ENCODE data around the gene COG7.
"Not testable (repeated sequence)": the region's sequence is repeated elsewhere in the genome, so short reads cannot be mapped to it uniquely, and the experiment has no call there.

COG7 gene

DNA sequence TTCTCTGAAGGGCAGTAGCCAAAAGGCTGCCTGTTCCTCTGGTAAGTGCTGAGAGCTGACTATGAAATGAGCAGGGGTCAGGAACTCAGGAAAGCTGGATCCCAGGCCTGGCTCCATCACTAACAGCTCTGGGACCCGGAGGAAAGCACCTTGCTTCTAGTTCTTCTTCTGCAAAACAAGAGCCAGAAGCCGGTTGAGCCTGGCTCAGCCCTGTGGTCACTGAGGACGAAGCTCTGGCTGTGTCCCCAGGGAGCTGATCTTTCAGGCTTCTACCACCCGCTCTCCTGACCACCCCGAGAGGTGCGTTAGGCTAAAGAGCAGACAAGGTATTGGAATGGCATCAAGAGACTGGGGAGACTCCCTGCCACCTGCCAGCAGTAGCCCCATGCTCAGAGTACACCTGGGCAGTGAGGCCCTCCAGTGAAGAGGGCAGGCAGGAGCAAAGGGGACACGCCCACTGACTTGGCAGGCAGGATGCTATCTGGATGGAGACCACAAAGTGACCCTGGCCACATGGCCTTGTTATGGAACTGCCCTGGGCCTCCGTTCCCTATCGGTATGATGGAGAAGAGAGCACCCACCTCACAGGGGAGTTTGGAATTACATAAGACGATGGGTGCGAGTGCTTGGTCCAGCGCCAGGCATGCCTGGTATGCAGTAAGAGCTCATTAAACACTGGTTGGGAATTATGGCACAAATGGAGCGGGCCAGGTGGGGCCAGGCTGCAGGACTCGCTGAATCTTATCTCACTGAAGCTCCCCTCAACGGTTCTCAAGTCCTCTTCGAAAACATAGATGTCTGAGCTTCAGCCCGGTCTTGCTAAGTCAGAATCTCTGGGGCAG is 61.4 kb downstream of the COG7 start:
- TF ChIP-seq, protein P1, sequence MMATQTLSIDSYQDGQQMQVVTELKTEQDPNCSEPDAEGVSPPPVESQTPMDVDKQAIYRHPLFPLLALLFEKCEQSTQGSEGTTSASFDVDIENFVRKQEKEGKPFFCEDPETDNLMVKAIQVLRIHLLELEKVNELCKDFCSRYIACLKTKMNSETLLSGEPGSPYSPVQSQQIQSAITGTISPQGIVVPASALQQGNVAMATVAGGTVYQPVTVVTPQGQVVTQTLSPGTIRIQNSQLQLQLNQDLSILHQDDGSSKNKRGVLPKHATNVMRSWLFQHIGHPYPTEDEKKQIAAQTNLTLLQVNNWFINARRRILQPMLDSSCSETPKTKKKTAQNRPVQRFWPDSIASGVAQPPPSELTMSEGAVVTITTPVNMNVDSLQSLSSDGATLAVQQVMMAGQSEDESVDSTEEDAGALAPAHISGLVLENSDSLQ (IDR thresholded peaks at IDR 0.05), result no peak
- no peak for TF ChIP-seq BHLHE40 (IDR thresholded peaks at IDR 0.05; ENCODE audit: borderline replicate concordance)
- no peak for TF ChIP-seq ARNT (IDR thresholded peaks at IDR 0.05)
- TF ChIP-seq HDGF (IDR thresholded peaks at IDR 0.05; ENCODE audit: borderline replicate concordance), result no peak
- TF ChIP-seq L3MBTL2 (conservative IDR thresholded peaks at IDR 0.05), result no peak
- no peak for TF ChIP-seq TARDBP (IDR thresholded peaks at IDR 0.05)
- no peak for TF ChIP-seq FOXK2 (IDR thresholded peaks at IDR 0.05)
- no peak for TF ChIP-seq ZNF384 (IDR thresholded peaks at IDR 0.05)
- DNase-seq (ENCODE audit: extremely low spot score), result no peak
- POLR2A ChIA-PET, result no interaction called here
- CTCF ChIA-PET, result no interaction called here

DNA sequence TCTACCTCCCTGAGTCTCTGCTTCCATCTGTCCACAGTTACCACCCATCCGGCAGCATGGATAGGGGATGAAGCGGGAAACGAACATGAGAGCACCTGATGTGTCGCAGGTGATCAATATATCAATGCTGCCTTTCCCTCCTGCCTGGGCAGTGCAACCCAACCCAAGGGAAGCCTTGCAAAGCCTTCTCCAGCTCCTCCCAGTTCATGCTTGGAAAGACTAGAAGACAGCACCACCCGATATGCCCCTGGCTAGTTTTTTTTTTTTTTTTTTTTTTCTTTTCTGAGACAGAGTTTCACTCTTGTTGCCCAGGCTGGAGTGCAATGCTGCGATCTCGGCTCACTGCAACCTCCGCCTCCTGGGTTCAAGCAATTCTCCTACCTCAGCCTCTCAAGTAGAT is 63.1 kb downstream of the COG7 start:
- POLR2A ChIA-PET; CTCF ChIA-PET; DNase-seq (ENCODE audit: extremely low spot score): not testable (repeated sequence)

DNA sequence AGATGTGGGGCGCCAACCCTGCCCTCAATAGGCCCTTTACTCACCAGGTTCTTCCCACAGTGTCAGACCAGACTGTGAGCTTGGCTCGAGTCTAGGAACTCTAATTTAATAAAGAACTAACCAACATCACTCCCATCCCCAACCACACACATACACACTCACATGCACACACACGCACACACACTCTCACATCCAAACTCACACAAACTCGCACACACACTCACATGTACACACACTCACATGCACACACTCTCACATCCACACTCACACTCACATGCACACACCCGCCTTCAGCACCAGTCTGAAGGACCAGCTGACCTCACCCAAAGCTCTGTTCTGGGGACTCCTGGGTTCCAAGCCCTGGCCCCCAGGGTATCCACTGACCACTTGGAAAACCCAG is 63.8 kb downstream of the COG7 start:
- POLR2A ChIA-PET, result no interaction called here
- CTCF ChIA-PET, result no interaction called here
- no peak for DNase-seq (ENCODE audit: extremely low spot score)
- no peak for TF ChIP-seq LEF1 (IDR thresholded peaks at IDR 0.05; ENCODE audit: borderline replicate concordance)
- no peak for TF ChIP-seq NFRKB (IDR thresholded peaks at IDR 0.05)
- TF ChIP-seq CTBP1 (IDR thresholded peaks at IDR 0.05; ENCODE audit: borderline replicate concordance), result no peak
- TF ChIP-seq ZNF384 (IDR thresholded peaks at IDR 0.05), result no peak
- TF ChIP-seq BHLHE40 (IDR thresholded peaks at IDR 0.05; ENCODE audit: borderline replicate concordance), result no peak
- TF ChIP-seq L3MBTL2 (conservative IDR thresholded peaks at IDR 0.05), result no peak

DNA sequence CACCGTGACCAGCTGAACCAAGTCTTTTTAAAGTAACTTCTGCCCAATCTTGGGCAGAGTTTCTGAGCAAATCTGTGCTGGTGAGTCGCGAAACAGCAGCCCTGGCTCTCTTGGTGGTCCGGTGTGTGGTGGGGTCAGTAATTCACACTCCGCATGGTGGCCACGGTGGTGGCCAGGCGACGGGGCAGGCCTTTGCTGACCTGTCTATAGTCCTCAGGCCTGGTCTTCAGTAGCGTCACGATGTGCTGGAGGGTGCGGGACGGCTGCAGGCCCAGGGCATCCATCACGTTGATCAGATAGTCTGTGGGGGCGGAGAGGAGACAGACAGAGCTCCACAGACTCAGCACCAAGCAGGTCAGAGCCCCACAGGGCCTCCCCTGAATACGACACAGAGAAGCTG is 64.2 kb downstream of the COG7 start:
- DNase-seq (ENCODE audit: extremely low spot score), result no peak
- POLR2A ChIA-PET, result no interaction called here
- CTCF ChIA-PET, result no interaction called here
- TF ChIP-seq CTBP1 (IDR thresholded peaks at IDR 0.05; ENCODE audit: borderline replicate concordance) (no peak), SUZ12 (IDR thresholded peaks at IDR 0.05) (no peak), ELF4 (IDR thresholded peaks at IDR 0.05) (no peak), TARDBP (IDR thresholded peaks at IDR 0.05) (no peak), BHLHE40 (IDR thresholded peaks at IDR 0.05; ENCODE audit: borderline replicate concordance) (no peak), L3MBTL2 (conservative IDR thresholded peaks at IDR 0.05) (no peak)

DNA sequence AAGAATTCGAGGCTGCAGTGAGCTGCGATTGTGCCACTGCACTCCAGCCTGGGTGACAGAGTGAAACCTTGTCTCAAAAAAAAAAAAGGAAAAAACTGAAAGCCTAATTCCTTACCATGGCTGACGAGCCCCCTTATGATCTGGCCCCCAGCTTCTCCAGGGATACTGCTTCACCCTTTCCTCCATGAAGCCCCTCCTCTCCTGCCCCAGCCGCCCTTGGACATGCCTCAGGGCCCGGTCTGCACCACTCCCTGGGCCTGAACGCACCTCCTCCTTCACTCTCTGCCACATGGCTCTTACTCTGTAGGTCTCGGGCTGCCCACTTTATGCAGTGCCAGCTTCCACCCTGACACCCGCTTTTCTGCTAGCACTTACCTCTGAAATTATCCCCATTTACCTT is 65.3 kb downstream of the COG7 start:
- ChIA-PET CTCF (interaction anchor here (0.7 kb wide), 1 partner anchor 206 kb away, joined by 3 read pairs; no protein-coding TSS in a partner anchor), POLR2A (no interaction called here)
- DNase-seq (ENCODE audit: extremely low spot score), result no peak
- TF ChIP-seq FOXM1 (IDR thresholded peaks at IDR 0.05; ENCODE audit: borderline replicate concordance), result no peak
- no peak for TF ChIP-seq CTBP1 (IDR thresholded peaks at IDR 0.05; ENCODE audit: borderline replicate concordance)
- TF ChIP-seq ZNF384 (IDR thresholded peaks at IDR 0.05), result no peak
- TF ChIP-seq L3MBTL2 (conservative IDR thresholded peaks at IDR 0.05), result no peak
- no peak for TF ChIP-seq SP1 (IDR thresholded peaks at IDR 0.05)
- no peak for TF ChIP-seq TARDBP (IDR thresholded peaks at IDR 0.05)
- TF ChIP-seq HDGF (IDR thresholded peaks at IDR 0.05; ENCODE audit: borderline replicate concordance), result no peak
- no peak for TF ChIP-seq SUZ12 (IDR thresholded peaks at IDR 0.05)
- TF ChIP-seq BHLHE40 (IDR thresholded peaks at IDR 0.05; ENCODE audit: borderline replicate concordance), result no peak
- no peak for TF ChIP-seq FOXA1 (IDR thresholded peaks at IDR 0.05)
- TF ChIP-seq FOXK2 (IDR thresholded peaks at IDR 0.05), result no peak
- TF ChIP-seq NFRKB (IDR thresholded peaks at IDR 0.05), result no peak

DNA sequence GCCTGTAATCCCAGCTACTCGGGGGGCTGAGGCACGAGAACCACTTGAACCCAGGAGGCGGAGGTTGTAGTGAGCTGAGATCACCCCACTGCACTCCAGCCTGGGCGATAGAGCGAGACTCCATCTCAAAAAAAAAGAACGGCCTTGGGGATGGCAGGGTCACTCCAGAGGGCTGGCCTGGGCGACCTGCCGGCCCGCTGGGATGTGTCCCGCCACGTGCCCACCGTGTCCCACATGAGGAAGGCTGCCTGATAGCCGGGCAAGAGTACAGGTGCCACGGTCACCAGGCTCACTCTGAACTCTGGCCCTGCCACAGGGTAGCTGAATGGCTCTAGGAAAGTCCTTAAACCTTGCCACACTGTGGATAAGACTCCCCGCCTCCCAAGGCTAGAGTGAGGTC is 67.5 kb downstream of the COG7 start:
- POLR2A ChIA-PET, result no interaction called here
- TF ChIP-seq ARNT (IDR thresholded peaks at IDR 0.05), result no peak
- TF ChIP-seq LEF1 (IDR thresholded peaks at IDR 0.05; ENCODE audit: borderline replicate concordance), result no peak
- no peak for TF ChIP-seq HDGF (IDR thresholded peaks at IDR 0.05; ENCODE audit: borderline replicate concordance)
- TF ChIP-seq, protein P1 (IDR thresholded peaks at IDR 0.05), result no peak
- no peak for TF ChIP-seq FOXA1 (IDR thresholded peaks at IDR 0.05)
- TF ChIP-seq CTBP1 (IDR thresholded peaks at IDR 0.05; ENCODE audit: borderline replicate concordance), result no peak
- no peak for TF ChIP-seq NFRKB (IDR thresholded peaks at IDR 0.05)
- TF ChIP-seq SUZ12 (IDR thresholded peaks at IDR 0.05), result no peak
- CTCF ChIA-PET, result no interaction called here
- no peak for DNase-seq (ENCODE audit: extremely low spot score)

DNA sequence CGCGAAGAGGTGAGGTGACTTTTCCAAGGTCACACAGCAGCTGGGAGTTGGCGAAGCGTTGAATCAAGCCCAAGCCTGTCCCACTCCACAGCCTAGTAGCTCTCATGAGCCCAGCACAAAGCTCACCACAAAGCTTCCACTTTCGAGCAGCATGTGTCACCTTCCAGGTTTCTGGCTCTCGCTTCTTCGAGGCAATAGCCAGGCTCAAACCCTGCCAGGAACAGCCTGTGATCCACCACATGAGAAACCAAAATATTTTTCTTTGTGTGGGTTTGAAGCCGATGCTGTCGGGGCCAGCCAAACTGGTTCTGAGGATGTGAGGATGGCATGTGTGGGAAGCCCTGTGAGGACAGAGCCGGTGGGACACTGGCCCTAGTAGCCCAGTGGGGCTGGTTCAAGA is 68.1 kb downstream of the COG7 start:
- TF ChIP-seq FOXA1 (IDR thresholded peaks at IDR 0.05), result no peak
- TF ChIP-seq ELF4 (IDR thresholded peaks at IDR 0.05), result no peak
- no peak for TF ChIP-seq SUZ12 (IDR thresholded peaks at IDR 0.05)
- TF ChIP-seq ARNT (IDR thresholded peaks at IDR 0.05), result no peak
- TF ChIP-seq, protein P1 (IDR thresholded peaks at IDR 0.05), result no peak
- TF ChIP-seq LEF1 (IDR thresholded peaks at IDR 0.05; ENCODE audit: borderline replicate concordance), result no peak
- no peak for TF ChIP-seq TARDBP (IDR thresholded peaks at IDR 0.05)
- no peak for TF ChIP-seq NFRKB (IDR thresholded peaks at IDR 0.05)
- no peak for DNase-seq (ENCODE audit: extremely low spot score)
- POLR2A ChIA-PET, result no interaction called here
- CTCF ChIA-PET, result no interaction called here
